IPS-18a (cell line): Measurements from ENCODE around the gene MDP1.

ENCODE experiments used
- H3K27ac ChIP-seq: one replicate; pipeline ENCODE4 v1.5.1; 2013; ENCODE audit warnings: low read length
- H3K27me3 ChIP-seq: one replicate; pipeline ENCODE4 v1.6.1; 2013; ENCODE audit warnings: mild to moderate bottlenecking, low read length; ENCODE audit not compliant: control insufficient read depth, insufficient read depth
- H3K36me3 ChIP-seq: one replicate; pipeline ENCODE4 v1.6.1; 2013; ENCODE audit warnings: low read depth, low read length; ENCODE audit not compliant: control insufficient read depth
- H3K4me1 ChIP-seq: one replicate; pipeline ENCODE4 v1.6.1; 2013; ENCODE audit warnings: low read depth, low read length; ENCODE audit not compliant: control insufficient read depth
- H3K4me3 ChIP-seq: one replicate; pipeline ENCODE4 v1.5.1; 2013; ENCODE audit warnings: low read length
- H3K9ac ChIP-seq: one replicate; pipeline ENCODE4 v1.6.1; 2013; ENCODE audit warnings: mild to moderate bottlenecking, low read length, moderate library complexity
- H3K9me3 ChIP-seq: one replicate; pipeline ENCODE4 v1.6.1; 2013; ENCODE audit warnings: low read depth, low read length; ENCODE audit not compliant: control insufficient read depth

Gene MDP1

DNA sequence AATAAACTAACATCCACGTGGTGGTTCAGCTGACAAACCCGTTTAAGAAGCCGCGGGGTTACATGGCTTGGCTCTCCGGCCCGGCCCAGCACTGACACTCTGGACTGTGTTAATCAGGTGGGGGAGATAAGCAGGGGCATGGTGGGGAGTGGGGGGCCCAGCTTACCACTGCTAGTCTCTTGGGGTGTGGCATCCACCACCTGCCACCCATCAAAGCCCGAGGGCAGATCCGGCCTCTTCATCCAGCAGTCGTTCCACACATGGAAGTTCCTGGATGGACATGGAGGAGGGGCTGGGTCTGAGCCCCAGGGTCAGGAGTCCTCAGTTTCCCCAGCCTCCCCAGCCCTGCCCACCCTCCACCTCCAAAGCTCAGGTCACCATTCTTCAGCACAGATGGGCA lies 42.3 kb upstream of the MDP1 start:
- H3K4me1 ChIP-seq, result no peaks in the 10 kb centered on the region
- no peaks in the 10 kb centered on the region for H3K9me3 ChIP-seq
- H3K4me3 ChIP-seq, result no peak overlapping the region
- H3K36me3 ChIP-seq, result no peaks in the 10 kb centered on the region
- H3K9ac ChIP-seq, result no peak overlapping the region
- H3K27ac ChIP-seq, result no peak overlapping the region
- H3K27me3 ChIP-seq, result no peaks in the 10 kb centered on the region

DNA sequence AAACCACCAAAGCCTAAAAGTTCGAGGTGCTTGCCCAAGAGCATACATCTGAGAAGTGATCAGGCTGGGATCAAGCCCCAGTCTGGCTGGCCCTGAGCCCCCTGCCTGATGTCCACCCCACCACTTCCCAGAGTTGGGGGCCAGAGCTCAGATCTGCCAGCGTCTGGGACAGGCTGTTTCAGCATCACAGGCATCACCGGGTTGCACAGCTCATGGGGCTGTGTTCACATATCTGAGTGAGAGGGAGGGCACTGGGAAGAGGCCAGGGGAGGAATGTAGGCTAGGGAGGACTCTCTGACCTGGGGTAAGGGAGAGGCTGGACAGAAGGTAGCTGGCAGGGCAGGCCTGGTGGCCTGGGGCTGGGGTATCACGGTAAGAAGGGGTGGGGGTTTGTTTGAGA lies 41.1 kb upstream of the MDP1 start:
- no peak overlapping the region for H3K4me3 ChIP-seq
- no peak overlapping the region for H3K9ac ChIP-seq
- H3K4me1 ChIP-seq, result no peaks in the 10 kb centered on the region
- H3K27me3 ChIP-seq, result no peaks in the 10 kb centered on the region
- no peaks in the 10 kb centered on the region for H3K36me3 ChIP-seq
- no peak overlapping the region for H3K27ac ChIP-seq
- H3K9me3 ChIP-seq, result no peaks in the 10 kb centered on the region

DNA sequence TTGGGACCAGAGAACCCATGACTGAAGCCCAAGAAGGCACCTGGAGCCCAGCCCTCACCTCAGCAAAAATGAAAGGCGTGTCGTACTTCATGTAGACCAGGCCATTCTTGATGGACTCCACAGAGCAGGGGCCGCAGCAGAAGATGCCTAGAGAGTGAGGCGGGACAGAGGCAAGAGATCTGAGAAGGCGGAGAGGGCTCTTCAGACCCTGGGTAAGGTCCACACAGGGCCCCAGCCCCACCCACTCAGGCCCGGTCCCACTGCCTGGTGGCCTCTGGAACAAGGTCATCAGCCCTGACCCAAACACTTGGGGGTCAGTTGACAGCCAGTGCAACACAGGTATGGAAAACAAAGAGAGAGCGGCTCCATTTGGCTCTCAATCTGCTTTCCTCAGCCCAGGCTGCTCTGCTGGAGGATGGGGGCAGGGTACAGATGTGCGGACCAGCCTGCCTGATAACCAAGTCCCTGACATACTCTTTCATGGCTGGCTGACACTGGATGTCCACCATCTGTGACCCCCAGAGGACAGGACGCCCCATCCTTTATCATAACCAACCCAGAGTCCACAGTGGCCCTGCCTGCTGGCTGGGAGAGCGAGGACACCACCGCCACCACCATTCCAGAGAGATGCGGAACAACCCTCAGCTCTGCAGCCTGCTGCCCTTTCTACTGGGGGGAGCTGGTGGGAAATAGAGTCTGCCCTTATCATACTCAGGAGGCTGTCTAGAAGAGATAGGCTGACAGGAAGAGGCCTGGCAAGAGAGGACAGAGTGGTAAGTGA lies 40.3 kb upstream of the MDP1 start:
- Histone ChIP-seq H3K36me3 (no peaks in the 10 kb centered on the region), H3K4me3 (no peak overlapping the region), H3K27ac (no peak overlapping the region), H3K4me1 (no peaks in the 10 kb centered on the region), H3K9ac (no peak overlapping the region), H3K9me3 (no peaks in the 10 kb centered on the region), H3K27me3 (no peaks in the 10 kb centered on the region)

DNA sequence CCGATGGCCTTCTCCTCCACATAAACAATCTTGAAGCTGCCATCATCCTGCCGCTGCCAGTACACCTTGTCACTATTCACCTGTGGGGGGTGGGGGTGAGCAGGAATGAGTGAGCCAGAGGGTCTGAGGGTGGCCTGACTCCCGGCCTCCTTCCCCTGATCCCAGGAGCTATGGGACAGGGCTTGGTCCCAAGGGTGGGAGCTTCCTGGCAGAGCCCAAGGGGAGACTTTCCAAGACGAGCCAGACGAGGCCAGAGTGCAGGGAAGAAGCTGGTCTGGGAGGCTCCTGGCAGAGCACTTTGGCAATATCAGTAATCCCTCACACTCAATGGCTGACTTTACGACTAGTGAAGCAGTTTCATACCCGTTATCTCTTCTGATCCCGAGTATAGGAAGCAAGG lies 39.6 kb upstream of the MDP1 start:
- no peaks in the 10 kb centered on the region for H3K27me3 ChIP-seq
- H3K9me3 ChIP-seq, result no peaks in the 10 kb centered on the region
- H3K36me3 ChIP-seq, result no peaks in the 10 kb centered on the region
- no peak overlapping the region for H3K4me3 ChIP-seq
- H3K9ac ChIP-seq, result no peak overlapping the region
- no peak overlapping the region for H3K27ac ChIP-seq
- no peaks in the 10 kb centered on the region for H3K4me1 ChIP-seq

DNA sequence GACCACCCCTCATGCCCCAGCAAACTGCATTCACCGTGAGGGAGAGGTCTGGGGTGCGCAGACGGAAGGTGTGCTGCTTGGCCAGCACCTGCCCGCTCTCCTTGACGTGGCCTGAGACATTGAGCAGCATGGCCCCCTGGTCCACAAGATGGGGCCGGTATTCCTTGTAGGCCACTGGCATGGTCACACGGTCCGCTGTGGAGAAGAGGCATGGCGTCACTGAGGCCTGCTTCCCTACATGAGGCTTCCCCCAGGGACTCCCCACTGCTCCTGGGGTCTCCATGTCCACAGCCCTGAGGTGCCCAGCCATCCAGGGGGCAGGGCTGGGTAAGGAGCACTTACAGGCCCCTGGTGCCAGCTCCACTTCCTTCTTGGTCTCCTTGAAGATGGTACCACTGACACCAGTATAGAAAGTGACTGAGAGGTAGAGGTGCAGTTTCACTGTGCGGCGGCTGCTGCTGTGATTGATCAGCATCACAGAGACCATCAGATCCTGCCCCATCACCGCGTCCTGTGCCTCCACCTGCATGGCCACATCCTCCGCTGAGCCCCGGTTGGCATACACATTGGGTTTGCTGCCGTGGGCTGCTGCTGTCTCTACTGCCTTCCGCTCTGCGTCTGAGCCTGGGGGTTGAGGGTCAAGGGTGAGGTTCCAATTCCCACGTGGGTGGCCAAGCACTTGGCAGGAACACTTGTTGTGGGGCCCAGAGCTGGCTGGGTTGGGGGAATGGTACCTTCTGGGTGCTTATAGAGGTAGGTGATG lies 38.9 kb upstream of the MDP1 start:
- Histone ChIP-seq H3K4me1 (no peaks in the 10 kb centered on the region), H3K9ac (no peak overlapping the region), H3K36me3 (no peaks in the 10 kb centered on the region), H3K4me3 (no peak overlapping the region), H3K27ac (no peak overlapping the region), H3K9me3 (no peaks in the 10 kb centered on the region), H3K27me3 (no peaks in the 10 kb centered on the region)

DNA sequence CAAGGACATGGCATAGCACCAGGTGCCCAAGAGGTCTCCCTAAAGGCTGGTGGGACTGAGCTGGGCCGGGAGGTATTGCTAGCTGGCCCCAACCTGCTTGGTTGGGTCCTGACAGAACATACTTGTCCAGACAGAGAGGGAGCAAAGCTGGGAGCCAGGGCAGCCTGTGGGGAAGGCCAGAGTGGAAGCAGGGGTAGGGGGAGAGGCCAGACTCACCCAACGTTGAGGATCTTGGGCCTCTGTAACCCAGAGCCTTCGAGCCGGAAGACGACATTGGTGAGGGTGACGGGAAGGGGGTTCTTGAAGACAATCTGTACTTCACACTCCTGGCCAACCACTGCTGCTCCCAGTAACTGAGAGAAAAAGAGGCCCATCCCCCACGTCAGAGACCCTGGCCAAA lies 38.1 kb upstream of the MDP1 start:
- H3K9ac ChIP-seq, result no peak overlapping the region
- no peaks in the 10 kb centered on the region for H3K36me3 ChIP-seq
- no peak overlapping the region for H3K27ac ChIP-seq
- H3K27me3 ChIP-seq, result no peaks in the 10 kb centered on the region
- H3K9me3 ChIP-seq, result no peaks in the 10 kb centered on the region
- no peaks in the 10 kb centered on the region for H3K4me1 ChIP-seq
- H3K4me3 ChIP-seq, result no peak overlapping the region

DNA sequence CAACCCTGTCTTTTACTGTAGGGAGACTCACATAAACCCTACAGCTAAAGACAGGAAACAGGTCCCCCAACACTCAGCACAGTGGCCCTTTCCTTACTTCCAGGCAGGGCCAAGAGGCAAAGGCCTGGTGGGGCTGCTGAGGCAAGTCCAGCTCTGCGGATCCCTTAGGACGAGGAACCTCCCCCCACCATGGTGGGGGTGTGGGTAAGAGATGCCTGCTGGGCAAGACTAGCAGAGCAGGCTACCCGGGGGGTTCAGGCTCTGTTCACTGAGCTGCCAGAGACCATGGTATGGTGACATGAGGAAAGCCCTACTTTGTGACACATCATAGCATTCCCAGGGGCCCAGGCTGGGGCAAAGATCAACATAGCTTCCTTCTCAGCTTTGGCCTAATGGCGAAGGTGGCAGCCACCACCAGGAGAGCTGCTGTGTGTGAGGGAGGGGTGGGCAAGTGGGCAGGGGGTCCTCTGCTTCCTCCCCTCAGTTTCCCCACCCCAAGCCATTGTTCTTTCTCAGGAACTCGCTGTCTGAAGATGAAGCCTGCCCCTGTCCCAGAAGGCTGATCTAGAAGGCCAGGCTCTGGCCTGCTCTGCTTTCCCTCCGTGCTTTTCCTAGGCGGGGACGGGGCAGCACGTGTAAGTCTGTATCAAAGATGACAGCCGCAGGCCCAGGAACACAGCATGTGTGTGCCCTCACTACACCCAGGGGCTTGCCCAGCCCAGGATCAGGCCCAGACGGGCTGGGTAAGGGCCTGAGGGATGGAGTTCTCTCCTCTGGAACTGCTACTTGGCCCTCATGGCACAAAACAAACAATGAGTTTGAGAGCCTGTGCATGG lies 36.6 kb upstream of the MDP1 start:
- Histone ChIP-seq H3K27ac (no peak overlapping the region), H3K36me3 (no peaks in the 10 kb centered on the region), H3K9me3 (no peaks in the 10 kb centered on the region), H3K27me3 (no peaks in the 10 kb centered on the region), H3K4me1 (no peaks in the 10 kb centered on the region), H3K9ac (no peak overlapping the region), H3K4me3 (no peak overlapping the region)

DNA sequence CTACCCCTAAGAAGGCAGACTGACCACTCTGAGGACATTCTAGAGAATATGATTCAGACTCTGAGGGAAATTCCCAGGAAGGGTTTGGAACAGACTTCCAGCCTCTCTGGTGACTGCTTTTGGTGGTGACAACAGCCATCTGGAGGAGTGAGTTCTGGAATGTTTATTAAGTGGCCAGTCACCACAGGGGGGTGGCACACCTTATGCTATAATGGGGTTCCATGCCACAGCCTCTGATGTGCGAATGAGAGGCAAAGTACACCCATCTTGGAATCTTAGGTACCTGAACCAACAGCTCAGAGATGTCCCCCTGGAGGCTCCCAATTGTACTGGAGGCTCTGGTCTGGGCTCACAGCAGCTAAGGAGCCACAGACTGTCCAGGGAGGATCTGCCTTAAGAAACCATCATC lies 36.0 kb upstream of the MDP1 start:
- no peaks in the 10 kb centered on the region for H3K9me3 ChIP-seq
- no peak overlapping the region for H3K4me3 ChIP-seq
- H3K4me1 ChIP-seq, result no peaks in the 10 kb centered on the region
- no peaks in the 10 kb centered on the region for H3K36me3 ChIP-seq
- H3K27me3 ChIP-seq, result no peaks in the 10 kb centered on the region
- no peak overlapping the region for H3K9ac ChIP-seq
- no peak overlapping the region for H3K27ac ChIP-seq

DNA sequence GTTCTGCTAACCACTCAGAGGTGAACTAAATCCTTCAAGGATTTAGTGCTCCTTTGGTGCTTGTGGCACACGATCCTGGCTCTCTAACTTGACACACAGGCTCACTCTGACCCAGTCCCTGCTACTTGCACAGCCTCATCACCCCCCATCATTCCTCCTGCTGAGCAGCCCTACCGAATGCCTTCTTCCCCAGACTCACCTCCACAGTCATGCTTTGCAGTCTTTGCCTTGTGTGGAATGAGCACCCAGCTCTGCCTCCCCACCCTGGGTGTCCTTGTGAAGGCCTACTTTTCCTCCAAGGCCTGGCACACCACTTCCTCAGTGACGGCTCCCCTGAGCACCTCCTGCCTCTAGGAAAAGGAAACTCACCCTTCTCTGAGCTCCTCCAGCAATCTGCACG lies 34.5 kb upstream of the MDP1 start:
- Histone ChIP-seq H3K9ac (no peak overlapping the region), H3K4me1 (no peaks in the 10 kb centered on the region), H3K27ac (no peak overlapping the region), H3K27me3 (no peaks in the 10 kb centered on the region), H3K9me3 (no peaks in the 10 kb centered on the region), H3K4me3 (no peak overlapping the region), H3K36me3 (no peaks in the 10 kb centered on the region)

DNA sequence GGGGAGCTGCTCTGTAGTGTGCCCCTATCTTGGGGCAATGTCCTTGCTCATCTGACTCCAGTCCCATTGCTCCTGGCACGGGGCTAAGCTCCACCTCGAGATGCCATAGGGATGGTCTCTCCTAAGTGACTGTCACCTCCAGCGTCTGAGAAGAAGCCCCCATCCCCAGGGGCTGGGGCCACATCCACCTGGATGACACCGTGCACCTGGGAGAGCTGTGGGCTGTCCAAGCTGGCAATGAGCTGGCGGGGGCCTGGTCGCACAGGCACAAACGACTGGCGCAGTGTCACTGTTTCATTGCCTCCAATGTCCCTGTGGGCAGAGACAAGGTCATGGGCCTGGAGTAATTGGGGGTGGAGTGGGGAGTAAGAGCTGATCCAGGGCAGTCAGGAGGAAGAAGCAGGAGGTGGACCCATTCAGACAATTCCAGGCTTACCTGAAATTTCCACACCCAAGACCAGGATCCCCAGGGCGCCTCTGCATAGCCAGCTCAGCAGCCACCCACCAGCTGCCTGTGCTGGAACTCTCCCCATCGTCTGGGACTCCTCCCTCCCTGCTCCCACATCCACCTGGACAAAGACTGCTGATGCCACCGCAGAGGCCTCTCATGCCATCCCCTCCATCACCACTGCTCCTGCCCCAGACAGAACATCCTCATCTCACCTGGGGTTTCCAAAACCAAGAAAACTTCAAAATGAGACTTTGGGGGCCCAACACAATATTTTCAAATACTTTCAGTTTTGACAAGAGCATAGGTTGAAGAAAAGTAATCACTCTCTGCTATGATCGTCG lies 33.6 kb upstream of the MDP1 start:
- H3K27ac ChIP-seq, result no peak overlapping the region
- H3K27me3 ChIP-seq, result no peaks in the 10 kb centered on the region
- no peaks in the 10 kb centered on the region for H3K9me3 ChIP-seq
- no peaks in the 10 kb centered on the region for H3K4me1 ChIP-seq
- H3K36me3 ChIP-seq, result no peaks in the 10 kb centered on the region
- no peak overlapping the region for H3K4me3 ChIP-seq
- no peak overlapping the region for H3K9ac ChIP-seq

DNA sequence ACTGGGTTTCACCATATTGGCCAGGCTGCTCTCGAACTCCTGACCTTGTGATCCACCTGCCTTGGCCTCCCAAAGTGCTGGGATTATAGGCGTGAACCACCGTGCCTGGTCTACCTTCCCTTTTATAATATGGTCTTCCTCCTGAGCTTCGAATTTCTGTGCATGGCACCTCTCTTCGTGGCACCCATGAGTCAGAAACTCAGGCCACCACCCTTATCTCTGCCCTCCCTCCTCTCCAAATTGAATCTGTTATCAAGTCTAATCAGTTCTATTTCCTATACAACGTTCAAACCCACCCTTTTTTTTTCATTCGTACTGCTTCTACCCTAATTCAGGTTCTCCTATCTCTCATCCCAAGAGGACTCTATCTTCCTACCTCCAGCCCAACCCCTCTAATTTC lies 31.6 kb upstream of the MDP1 start:
- Histone ChIP-seq H3K27ac (no peak overlapping the region), H3K9me3 (no peaks in the 10 kb centered on the region), H3K9ac (no peak overlapping the region), H3K27me3 (no peaks in the 10 kb centered on the region), H3K4me3 (no peak overlapping the region), H3K36me3 (no peaks in the 10 kb centered on the region), H3K4me1 (peaks cover 6% of the 10 kb centered on the region)
